HG02840 (cell line): ENCODE measurements around the gene NAMPT.
A peak's percentile ranks its signal among the peaks of the same experiment; 100 is the strongest.
"Not testable (repeated sequence)": the region's sequence is repeated elsewhere in the genome, so short reads cannot be mapped to it uniquely, and the experiment has no call there.

Experiments
- ATAC-seq: cut with Tn5 transposase; IDR thresholded peaks from one replicate; pipeline ENCODE4 v1.9.1; 2021; ENCODE audit warnings: mild to moderate bottlenecking, moderate library complexity, moderate number of reproducible peaks; ENCODE audit not compliant: unreplicated experiment, low FRiP score

The NAMPT gene

DNA sequence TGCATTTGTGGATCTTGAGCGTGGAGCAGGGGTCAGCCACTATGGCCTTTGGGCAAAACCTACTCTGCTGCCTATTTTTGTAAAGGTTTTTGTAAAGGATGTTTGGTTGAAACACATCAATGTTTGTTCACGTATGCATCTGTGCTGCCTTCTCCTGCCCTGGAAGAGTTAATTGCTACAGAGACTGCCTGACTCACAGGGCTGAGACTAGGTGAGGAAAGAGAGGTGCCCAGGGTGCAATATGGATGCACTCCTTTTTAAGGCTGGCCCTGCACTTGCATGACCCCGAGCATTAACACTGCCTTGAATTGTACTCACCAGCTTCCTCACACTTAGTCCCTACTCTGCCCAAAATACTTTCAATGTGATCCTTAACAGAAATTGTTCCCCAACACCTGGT, 20.9 kb upstream of the NAMPT start:
- no peak for ATAC-seq

DNA sequence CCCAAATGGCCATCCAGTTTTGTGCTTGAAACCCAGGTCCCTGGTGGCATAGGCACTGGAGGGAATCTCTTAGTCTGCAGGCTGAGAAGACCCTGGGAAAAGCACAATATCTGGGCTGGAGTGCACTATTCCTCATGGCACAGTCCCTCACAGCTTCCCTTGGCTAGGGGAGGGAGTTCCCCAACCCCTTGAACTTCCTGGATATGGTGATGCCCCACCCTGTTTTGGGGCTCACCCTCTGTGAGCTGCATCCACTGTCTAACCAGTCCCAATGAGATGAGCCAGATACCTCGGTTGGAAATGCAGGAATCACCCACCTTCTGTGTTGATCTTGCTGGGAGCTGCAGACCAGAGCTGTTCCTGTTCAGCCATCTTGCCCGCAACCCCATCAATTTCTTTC, 19.8 kb upstream of the NAMPT start:
- ATAC-seq: no peak

DNA sequence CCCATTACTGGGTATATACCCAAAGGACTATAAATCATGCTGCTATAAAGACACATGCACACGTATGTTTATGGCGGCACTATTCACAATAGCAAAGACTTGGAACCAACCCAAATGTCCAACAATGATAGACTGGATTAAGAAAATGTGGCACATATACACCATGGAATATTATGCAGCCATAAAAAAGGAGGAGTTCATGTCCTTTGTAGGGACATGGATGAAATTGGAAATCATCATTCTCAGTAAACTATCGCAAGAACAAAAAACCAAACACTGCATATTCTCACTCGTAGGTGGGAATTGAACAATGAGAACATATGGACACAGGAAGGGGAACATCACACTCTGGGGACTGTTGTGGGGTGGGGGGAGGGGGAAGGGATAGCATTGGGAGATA, 13.8 kb upstream of the NAMPT start:
- not testable (repeated sequence) for ATAC-seq

DNA sequence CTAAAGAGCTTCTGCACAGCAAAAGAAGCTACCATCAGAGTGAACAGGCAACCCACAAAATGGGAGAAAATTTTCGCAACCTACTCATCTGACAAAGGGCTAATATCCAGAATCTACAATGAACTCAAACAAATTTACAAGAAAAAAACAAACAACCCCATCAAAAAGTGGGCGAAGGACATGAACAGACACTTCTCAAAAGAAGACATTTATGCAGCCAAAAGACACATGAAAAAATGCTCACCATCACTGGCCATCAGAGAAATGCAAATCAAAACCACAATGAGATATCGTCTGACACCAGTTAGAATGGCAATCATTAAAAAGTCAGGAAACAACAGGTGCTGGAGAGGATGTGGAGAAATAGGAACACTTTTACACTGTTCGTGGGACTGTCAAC, 13.4 kb upstream of the NAMPT start:
- not testable (repeated sequence) for ATAC-seq

DNA sequence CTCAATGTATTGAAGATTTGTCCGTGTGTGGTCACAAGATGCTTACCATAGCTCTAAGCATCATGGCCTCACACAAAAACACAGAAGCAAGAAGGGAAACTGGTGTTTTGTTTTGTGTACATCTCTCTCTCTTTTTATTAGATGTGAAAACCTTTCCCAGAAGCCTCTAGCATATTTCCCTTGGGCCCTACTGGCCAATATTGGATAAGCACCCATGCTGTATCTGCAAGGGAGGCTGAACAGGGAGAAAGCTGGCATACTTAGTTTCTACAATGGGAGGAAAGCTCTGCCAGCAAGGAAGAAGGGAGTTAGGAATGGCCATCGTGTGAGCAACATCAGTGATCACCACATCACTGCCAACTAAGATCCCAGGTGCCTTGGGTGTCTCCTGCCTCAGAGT, 9.6 kb upstream of the NAMPT start:
- ATAC-seq: no peak

DNA sequence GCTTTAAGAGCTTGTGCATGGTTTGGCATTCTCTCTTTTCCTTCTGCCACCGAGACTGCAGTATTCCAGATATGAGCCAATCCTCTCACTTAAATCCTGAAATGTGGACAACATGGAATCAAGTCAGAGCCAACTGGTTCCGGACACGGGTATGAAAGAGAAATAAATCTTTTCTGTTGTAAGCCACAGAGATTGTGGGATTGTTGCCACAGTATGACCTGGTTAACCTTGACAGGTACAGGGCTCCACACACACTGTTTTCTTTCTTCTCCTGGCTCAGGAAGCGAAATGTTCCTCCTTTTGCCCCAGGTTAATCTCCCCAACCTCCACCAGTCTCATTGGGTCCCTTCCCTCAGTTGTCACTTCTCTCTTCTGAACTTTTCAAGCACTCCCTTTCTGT, 6.5 kb upstream of the NAMPT start:
- ATAC-seq: no peak

DNA sequence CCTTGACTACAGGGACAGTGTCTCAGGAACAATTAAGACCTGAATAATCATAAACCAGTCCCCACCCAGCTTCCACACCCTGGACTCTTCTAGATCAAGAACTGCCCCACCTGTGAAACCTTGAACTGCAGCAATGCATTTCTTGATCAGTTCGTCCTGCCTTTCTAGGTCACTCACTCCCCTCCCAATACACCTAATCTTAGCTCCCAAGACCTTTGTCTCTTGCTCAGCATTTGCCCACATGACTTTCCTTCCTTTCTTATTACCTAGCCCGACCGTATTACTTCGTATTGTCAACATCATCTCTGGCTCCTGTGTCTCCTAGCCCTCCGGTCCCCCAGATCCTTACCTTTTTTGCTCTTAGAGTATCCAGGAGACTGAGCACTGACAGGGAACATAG, 5.5 kb upstream of the NAMPT start:
- no peak for ATAC-seq

DNA sequence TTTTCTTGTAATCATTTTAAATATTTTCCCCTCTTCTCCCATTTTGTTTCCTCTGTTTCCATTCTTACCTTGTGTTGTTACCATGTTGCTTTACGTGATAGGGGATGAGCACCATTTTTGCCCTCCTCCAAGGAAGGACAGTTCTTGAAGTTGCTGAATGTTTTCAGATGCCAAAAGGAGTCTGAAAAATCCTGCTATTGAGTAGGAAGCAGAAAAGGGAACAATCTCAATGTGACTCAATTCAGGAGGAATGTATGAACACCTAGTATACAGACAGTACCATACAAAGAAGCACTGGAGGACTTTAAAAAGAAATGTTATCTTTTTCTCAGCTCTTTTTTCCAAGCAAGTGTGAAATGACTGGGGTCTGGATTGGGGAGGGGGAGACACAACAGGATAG, 5.1 kb upstream of the NAMPT start:
- no peak for ATAC-seq

DNA sequence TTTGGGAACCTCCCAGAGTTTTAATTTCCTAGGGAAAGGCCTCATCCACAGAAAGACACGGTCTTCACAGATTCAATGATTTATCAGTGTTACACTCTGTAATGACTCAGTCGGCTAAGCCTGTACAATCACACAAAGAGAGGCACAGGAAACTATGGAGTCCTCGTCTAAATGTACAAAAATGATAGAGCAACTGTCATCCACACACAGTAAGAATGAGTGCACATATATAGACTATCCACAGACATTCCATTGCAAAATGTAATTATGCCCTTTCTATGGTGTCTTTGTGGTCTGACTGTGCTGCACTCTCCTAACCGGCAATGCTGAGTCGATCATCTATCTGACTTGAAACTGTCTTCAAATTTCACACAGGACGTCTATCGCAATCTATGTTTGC, 3.5 kb upstream of the NAMPT start:
- ATAC-seq: no peak

DNA sequence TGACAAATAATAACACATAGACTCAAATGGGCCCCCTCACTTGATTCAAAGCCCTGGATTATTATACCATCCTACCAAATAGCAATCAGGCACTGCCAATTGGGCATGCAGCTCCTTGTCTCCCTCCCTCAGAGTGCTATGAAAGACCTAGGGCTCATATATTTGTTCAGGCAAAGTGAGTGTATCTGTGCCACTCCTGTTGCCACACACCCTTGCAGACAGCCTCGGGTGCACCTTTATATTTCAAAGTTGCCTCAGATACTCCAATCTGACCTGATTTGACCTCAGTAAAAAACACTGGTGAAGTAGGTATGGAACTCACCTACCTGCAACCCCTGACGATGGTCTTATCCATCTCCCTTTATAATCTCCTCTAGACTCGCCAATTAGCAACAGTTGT, 3.0 kb upstream of the NAMPT start:
- ATAC-seq: no peak

DNA sequence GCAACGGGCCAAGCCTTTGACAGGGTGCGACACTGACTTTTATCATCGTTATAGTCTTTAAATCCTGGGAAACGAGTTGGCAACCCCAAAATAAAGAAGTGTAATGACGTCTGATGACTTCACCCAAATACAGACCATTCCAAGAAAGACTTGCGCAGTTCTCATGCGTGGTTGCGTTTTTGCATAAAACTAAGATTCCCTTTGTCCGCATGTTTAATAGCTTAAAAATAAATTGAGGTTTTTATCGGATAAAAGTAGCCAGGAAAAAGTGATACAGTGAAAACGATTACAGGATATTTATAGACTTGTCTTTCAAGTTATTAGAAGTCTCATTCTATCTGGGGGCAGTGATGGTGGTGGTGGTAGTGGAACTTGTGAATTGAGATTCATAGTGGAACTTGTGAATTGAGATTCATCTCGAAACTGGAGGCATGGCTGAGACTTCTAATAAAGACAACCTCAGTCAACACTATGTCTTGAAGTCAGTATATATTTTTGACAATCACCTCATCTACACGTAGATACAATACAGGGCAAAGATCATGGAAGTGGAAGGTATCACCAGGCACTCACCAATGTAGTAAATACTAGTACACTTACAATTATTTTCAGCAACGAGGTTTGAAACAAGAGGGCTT, 1.2 kb upstream of the NAMPT start:
- ATAC-seq: no peak

DNA sequence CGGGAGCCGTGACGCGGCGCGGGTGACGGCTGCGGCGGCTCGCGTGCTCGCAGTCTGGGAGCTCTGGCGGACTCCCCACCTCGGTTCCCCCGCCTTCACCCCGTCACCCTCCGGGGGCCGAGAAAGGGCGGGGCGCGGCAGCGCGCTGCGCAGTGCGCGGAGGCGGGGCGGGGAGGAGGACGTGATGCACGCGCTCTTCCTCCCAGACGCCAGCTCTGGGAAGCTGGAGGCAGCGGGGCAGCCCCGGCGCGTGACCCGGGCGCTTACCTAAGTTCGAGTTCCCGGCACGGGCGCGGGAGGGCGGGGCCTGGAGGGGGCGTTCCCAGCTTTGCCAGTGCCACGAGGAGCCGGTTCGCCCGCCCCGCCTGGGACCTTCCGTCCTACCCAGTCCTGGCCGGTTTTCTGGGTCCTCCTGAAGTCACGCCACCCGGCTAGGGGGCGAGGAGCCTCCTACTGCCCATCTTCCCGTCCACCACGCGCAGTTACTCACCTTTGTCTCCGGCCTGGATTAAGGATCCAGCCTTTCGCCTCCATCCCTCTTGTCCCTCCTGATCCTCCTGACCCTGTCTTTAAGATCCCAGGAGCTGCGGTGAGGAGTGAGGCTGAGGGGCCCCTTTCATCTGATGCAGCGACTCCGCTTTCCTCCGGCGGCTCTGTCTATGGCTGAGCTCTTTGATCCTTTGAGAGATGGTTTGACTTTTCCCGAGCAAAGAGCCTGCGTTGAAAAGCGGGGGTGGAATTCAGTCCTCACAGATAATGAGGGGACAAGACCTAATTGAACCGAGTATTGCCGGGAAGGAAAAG, 470 bp upstream of the NAMPT start:
- peak; percentile 83 for ATAC-seq

DNA sequence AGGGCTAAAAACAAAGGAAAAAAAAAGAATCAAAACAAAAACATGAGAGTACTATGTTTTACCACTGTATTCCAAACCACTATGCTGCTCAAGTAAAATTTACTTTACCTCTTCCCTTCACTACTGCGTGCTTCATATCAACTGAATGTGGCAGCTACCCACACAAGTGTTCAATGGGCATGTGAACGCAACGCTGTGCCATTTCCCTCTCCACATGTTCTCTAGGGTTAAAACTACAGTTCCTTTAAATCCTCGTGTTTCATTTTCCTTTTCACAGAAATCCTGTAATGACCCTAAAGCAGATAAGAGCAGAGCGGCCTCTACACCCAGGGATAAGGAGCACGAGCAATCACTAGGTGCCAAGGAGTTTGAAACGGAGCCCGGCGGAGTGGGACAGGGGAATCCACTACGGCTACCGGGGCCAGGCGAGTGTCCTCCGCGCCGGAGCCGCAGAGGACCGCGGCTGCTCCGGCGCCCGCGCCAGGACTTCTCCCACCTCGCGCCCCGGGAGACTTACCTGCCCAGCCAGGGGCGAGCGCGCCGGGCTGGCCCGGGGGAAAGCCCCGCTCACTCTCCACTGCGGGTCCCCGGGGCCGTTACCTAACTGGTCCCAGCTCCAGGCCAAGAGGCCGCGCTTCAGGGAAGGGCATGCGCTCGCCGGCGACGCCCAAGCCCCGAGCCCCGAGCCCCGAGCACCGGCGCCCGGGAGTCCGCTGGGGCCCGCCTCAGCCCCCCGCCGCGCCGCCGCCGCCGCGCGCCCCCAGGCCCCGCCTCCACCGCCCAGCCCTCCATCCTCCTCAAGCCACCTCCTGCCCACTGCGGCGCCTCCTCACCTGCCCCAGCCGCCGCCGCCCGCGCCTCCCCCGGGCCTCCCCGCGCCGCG, 711 bp downstream of the NAMPT start:
- ATAC-seq: peak; percentile 11

DNA sequence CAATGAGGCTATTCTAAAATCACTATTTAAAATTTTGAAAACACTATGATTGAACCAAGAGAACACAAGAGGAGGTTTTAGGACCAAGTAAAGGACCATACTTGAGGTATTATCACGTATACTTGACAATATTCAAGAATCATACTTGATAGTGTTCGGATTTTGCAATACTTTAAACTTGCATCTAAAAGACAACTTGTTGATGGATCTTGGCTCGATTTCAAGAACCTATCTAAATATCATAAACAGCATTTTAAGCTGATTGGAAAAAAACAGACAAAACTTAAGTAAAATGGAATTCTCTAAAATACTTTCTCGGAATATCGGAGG, 1.3 kb downstream of the NAMPT start:
- ATAC-seq: no peak

DNA sequence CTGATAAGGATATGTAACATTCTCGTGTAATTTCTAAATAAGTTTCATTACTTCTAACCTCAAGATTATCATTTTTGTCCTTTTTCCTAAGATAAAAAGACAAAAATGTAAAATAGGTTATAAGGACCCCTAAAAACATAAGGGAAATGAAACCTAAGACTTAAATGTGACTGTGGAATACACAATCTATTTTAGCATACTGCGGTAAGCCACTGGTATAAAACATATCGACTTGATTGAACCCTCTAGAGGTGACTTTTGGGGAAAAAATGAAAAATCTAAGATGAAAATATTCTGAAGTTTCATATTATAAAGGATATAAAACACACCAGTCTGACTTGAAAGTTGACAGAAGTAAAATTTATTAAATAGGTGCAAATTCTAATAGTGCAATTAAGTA, 1.9 kb downstream of the NAMPT start:
- ATAC-seq: no peak

DNA sequence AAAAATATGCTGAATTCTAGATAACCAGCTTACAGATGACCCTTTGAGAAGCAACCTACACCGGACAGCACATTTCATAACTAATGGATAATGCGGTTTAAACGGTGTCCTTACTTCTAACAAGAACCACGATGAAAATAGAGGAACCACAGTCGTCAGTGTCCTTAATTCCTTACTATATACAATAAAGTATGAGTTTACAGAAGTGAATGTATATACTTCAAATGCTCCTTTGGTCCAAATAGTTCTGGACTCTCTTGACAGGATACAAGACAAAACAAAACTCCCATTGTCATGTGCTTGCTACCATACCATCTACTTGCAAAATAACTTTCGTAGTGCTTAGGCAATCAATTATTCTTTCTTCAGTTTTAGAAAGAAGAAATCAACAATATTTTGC, 2.4 kb downstream of the NAMPT start:
- ATAC-seq: no peak

DNA sequence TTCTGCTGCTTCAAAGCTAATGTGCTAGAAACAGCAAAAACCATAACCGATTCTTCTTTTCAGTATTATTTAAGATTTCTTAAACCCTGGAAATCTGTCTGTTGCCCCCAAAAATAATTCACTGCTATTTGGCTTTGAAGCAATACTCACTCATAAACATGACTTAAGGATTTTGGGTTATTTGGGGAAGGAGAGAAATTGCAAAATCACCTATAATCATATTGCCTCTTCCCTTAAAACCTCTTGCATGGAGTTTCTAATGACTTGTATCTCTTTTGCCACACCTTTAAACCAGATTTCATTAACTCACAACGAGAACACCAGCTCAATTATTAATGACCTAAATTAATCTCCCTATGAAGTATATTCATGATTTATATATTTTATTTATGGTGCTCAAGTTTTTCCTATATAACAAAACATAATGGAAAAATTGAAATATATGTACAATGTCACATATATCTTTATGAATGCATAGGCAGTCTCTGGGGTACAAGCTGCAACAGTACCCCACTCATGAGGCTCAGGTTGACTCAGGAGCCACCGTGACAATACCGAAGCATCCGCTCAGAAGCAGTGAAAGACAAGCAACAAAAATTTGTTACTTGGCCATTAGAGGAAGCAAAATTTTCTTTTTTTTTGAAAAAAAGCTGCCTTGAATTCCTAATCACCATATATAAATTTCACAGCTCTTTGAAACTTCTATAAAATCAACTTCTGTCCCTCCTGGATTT, 3.0 kb downstream of the NAMPT start:
- no peak for ATAC-seq

DNA sequence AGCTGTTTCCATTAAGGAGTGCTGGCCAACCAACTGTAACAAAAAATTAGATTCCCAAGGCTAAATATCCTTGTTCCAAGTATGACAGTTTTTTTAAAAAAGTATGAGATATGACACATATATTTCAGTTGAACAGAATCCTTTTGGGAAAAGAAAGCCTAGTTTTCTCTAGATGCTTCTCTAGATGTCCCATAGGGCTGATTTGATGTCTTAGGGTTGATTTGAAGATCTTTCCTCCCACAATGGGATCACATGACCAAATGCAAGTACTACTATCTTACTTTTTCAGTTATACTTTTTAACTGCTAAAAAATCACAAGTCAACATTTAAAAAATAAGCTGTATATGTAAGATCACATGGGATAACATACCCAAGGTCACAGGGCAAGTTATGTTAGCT, 3.7 kb downstream of the NAMPT start:
- no peak for ATAC-seq

DNA sequence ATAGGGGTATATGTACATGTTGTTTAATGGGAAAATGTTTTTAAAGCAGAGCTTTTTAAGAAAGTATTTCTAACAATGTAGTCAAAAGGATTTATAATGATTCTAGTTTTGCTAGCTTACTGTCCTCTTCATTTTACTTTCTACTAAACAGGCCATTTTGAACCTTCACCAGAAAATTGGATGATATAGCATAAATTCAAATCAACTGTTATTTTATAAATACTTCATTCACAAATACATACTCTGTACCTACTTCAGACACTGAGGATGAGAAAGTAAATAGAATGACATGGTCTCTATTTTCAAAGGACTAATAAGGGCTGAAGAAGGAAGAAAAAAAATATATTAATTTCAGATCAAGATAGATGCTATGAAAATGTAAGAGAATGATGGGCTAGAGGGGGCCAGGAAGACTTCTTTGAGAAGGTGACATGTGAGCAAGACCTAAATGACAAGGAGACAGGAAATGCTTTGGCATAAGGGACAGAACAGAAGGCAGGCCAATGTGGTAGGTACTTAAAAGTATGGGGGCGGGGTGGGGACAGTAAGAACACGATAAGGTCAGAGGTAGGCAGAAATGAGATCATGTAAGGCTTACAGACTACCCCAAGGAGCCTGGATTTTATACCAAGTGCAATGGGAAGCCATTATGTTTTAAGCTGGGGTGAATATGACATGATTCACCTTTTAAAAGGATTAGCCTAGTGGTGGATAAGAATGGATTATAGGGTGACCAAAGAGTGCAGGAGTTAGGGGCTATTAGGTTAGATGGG, 5.2 kb downstream of the NAMPT start:
- no peak for ATAC-seq

DNA sequence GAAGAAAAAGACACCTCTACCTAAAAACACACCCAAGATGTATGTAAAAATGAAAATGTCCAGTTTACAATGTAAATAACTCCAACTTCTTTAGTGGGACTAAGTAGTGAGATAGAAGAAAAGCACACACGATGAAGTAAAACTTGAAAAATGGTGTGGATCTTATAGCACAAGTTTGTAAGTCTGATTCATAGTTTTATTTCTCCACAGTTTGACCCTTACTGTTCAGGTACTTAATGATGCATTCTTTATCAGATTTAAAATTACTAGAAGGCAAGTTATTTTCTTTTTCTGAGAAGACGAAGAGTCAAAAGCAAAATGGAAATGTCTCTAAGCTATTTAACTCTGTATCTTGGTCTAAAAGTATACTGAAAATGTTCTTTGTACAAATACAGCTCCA, 6.1 kb downstream of the NAMPT start:
- ATAC-seq: no peak
